K562 (cell line): Measurements from ENCODE around the gene TRIOBP. TPM values are rescaled to one million over a fixed set of nuclear protein-coding genes. Genes with fewer than 3 reads are reported as not detected.

Source experiments
- ATAC-seq: fragments of 200-7000 bp; cut with Tn5 transposase; 3 replicates; pipeline ENCODE4 v1.9.1; 2020; ENCODE audit warnings: moderate library complexity
- BruUV-seq: library from RNA; stranded (reverse); fragments of 400-500 nt; replicated peaks from 2 replicates; lab custom pipeline; 2021; lab: Mats Ljungman, UMichigan
- CTCF ChIA-PET: fragments of 300-600 bp; formaldehyde crosslinking; extraction: SDS; loops from one replicate; lab custom pipeline; 2021; ENCODE audit warnings: low intra/inter-chr PET ratio; lab: Yijun Ruan, JAX
- POLR2A ChIA-PET: fragments of 300-600, 350-650 bp; sonication (Branson Sonifier 250); formaldehyde crosslinking; extraction: SDS; loops from one replicate; lab custom pipeline; 2021; ENCODE audit warnings: antibody characterized with exemption, inconsistent platforms; lab: Yijun Ruan, JAX
- DNase-seq, 4 experiments: peaks; one replicate each; pipeline versions ENCODE4 v3.0.0 to v3.0.0-alpha.2; 2011 to 2018; ENCODE audit warnings: low spot score in 3 of 4, mixed read lengths in 3 of 4; ENCODE audit errors: extremely low read depth in 1 of 4
- FAIRE-seq: peaks from 2 replicates; lab custom pipeline; 2011; peaks lifted over from hg19 to GRCh38; lab: Jason Lieb, UNC
- H2AFZ ChIP-seq: 2 replicates; pipeline ENCODE4 v1.6.0; 2011; ENCODE audit warnings: low read depth, low read length, control low read depth, inconsistent platforms
- H3K27ac ChIP-seq: fragments of 200-600 bp; 3 replicates; pipeline ENCODE4 v1.8.0; 2011; ENCODE audit warnings: low read depth, mild to moderate bottlenecking, control low read depth, inconsistent platforms, low read length, moderate library complexity, mixed read lengths; ENCODE audit errors: extremely low read depth
- H3K27me3 ChIP-seq, 2 experiments: fragments of 300-600 bp in 1 of 2; 2 replicates in 1 of 2; 3 replicates in 1 of 2; pipeline versions ENCODE4 v1.6.0 to v1.8.0; 2011; ENCODE audit warnings: inconsistent platforms in 2 of 2, low read length in 2 of 2, mild to moderate bottlenecking in 1 of 2, mixed read lengths in 1 of 2, moderate library complexity in 1 of 2; ENCODE audit not compliant: control insufficient read depth in 2 of 2, insufficient read depth in 2 of 2
- H3K36me3 ChIP-seq: fragments of 300-600 bp; 3 replicates; pipeline ENCODE4 v1.8.0; 2011; ENCODE audit warnings: mild to moderate bottlenecking, low read length, inconsistent platforms; ENCODE audit not compliant: control insufficient read depth, insufficient read depth
- H3K4me1 ChIP-seq, 2 experiments: fragments of 200-600 bp in 1 of 2; replicated peaks in 1 of 2; 2 replicates in 1 of 2; 3 replicates in 1 of 2; pipeline versions ENCODE4 v1.5.1 to v1.8.0; 2011; ENCODE audit warnings: inconsistent platforms in 2 of 2, low read length in 2 of 2, mild to moderate bottlenecking in 1 of 2, mixed read lengths in 1 of 2, moderate library complexity in 1 of 2; ENCODE audit not compliant: control insufficient read depth in 2 of 2, insufficient read depth in 2 of 2
- H3K4me2 ChIP-seq: 2 replicates; pipeline ENCODE4 v1.6.1; 2011; ENCODE audit warnings: low read length, control low read depth, inconsistent platforms, mixed read lengths; ENCODE audit not compliant: insufficient read depth
- H3K4me3 ChIP-seq: fragments of 200-600 bp; sonication (generic), shearing (Covaris generic); 2 replicates; pipeline ENCODE4 v1.5.1; 2016; ENCODE audit warnings: control low read depth, inconsistent platforms
- H3K79me2 ChIP-seq: fragments of 200-600 bp; 3 replicates; pipeline ENCODE4 v1.8.0; 2011; ENCODE audit warnings: low read length, inconsistent platforms; ENCODE audit not compliant: control insufficient read depth, insufficient read depth
- H3K9ac ChIP-seq, 2 experiments: 2 replicates each; pipeline versions ENCODE4 v1.6.0 to v1.6.1; 2011; ENCODE audit warnings: low read depth in 2 of 2, low read length in 2 of 2, control low read depth in 1 of 2, inconsistent platforms in 1 of 2, mild to moderate bottlenecking in 1 of 2, mixed read lengths in 1 of 2; ENCODE audit not compliant: insufficient read depth in 1 of 2
- H3K9me1 ChIP-seq: one replicate; pipeline ENCODE4 v1.6.0; 2011; ENCODE audit warnings: inconsistent platforms, mild to moderate bottlenecking, low read length, moderate library complexity; ENCODE audit not compliant: control insufficient read depth, insufficient read depth
- H3K9me3 ChIP-seq: replicated peaks from 2 replicates; pipeline ENCODE4 v1.5.1; 2011; ENCODE audit warnings: low read depth, low read length, inconsistent platforms; ENCODE audit not compliant: control insufficient read depth, insufficient read depth
- H4K20me1 ChIP-seq: replicated peaks from 2 replicates; pipeline ENCODE4 v1.6.1; 2011; ENCODE audit warnings: low read length, inconsistent platforms, mixed read lengths; ENCODE audit not compliant: control insufficient read depth, insufficient read depth
- BCOR ChIP-seq: fragments of 450-650 bp; IDR thresholded peaks from 2 replicates; pipeline ENCODE4 v1.6.1; 2016
- FOS ChIP-seq: IDR thresholded peaks from 3 replicates; pipeline ENCODE4 v1.6.1; 2011; ENCODE audit not compliant: insufficient read length; ENCODE audit errors: extremely low read depth
- HDAC1 ChIP-seq, 2 experiments: fragments of 450-650 bp; IDR thresholded peaks; 2 replicates each; pipeline ENCODE4 v1.6.1; 2016 to 2017; ENCODE audit warnings: inconsistent platforms in 1 of 2, mild to moderate bottlenecking in 1 of 2, moderate library complexity in 1 of 2
- RAD21 ChIP-seq, 2 experiments: fragments of 250-450 bp in 1 of 2; fragments of 450-650 bp in 1 of 2; sonication (Bioruptor Pico) in 1 of 2; formaldehyde crosslinking in 1 of 2; IDR thresholded peaks in 1 of 2; conservative IDR thresholded peaks in 1 of 2; 2 replicates each; pipeline versions ENCODE4 v1.4.0 to v1.8.0; 2020 to 2022; ENCODE audit warnings: mild to moderate bottlenecking in 2 of 2, moderate library complexity in 1 of 2
- RBM25 ChIP-seq: fragments of 200-400 bp; formaldehyde crosslinking; IDR thresholded peaks from 2 replicates; pipeline ENCODE4 v1.6.1; 2018; ENCODE audit warnings: low read length, low read depth, moderate library complexity; ENCODE audit not compliant: severe bottlenecking
- SMC3 ChIP-seq: conservative IDR thresholded peaks from 2 replicates; pipeline ENCODE4 v1.6.1; 2011; ENCODE audit warnings: low read depth, low read length, improper control_type of control experiment; ENCODE audit not compliant: insufficient read depth
- SOX6 ChIP-seq: fragments of 450-650 bp; IDR thresholded peaks from 2 replicates; pipeline ENCODE4 v1.6.1; 2014; ENCODE audit warnings: mild to moderate bottlenecking
- YBX1 ChIP-seq: fragments of 450-650 bp; IDR thresholded peaks from 2 replicates; pipeline ENCODE4 v1.7.1; 2016; ENCODE audit warnings: mild to moderate bottlenecking
- ZNF121 ChIP-seq: sonication (generic); formaldehyde crosslinking; conservative IDR thresholded peaks from 2 replicates; pipeline ENCODE4 v1.8.0; 2022; ENCODE audit warnings: missing genetic modification reagents
- WGBS: fragments of 100-300 bp; shearing (Covaris generic); methylation state at CpG from one replicate; pipeline ENCODE4 v1.1.6; 2016; ENCODE audit warnings: low coverage, mixed read lengths; ENCODE audit not compliant: insufficient coverage; ENCODE audit errors: missing lambda C conversion rate; 5-methylcytosine and 5-hydroxymethylcytosine counted together
- in situ Hi-C: fragments of 300-500 bp; cut with MboI; formaldehyde crosslinking; loops from 4 replicates; pipeline ENCODE4 v1.15.0; 2018; ENCODE audit warnings: inconsistent platforms, mixed read lengths
- intact Hi-C: fragments of 100-400 bp; cut with micrococcal nuclease; formaldehyde crosslinking; loops from 2 replicates; pipeline ENCODE4 v1.14.2; 2022
- polyA plus RNA-seq, 8 experiments: library from polyadenylated mRNA; depleted of rRNA in 4 of 8; stranded (reverse) in 5 of 8; unstranded in 3 of 8; fragments of >200 nt; fragmentation: Nextera tagmentation in 2 of 8; fragmentation: Illumina TruSeq in 1 of 8; extraction: Ambion mirVana in 2 of 8; extraction: Trizol in 1 of 8; gene quantifications; 2 replicates each; pipeline versions ENCODE4 v1.2.1 to v1.2.3, GENCODE V29; 2011 to 2014; ENCODE audit warnings: inconsistent platforms in 1 of 8, missing spikeins in 1 of 8
- total RNA-seq, 7 experiments: library from RNA; depleted of rRNA in 6 of 7; stranded (reverse); fragments of >200 nt in 6 of 7; fragmentation: Illumina TruSeq in 2 of 7; extraction: Trizol in 2 of 7; gene quantifications; 2 replicates each; pipeline versions ENCODE4 v1.2.1 to v1.2.3, GENCODE V29; 2011 to 2021; ENCODE audit warnings: low replicate concordance in 1 of 7
- TF ChIP-seq, protein P1 (sequence below): fragments of 250-450 bp; sonication (Bioruptor Pico); IDR thresholded peaks from 2 replicates; pipeline ENCODE4 v1.9.0; 2021; ENCODE audit warnings: mild to moderate bottlenecking
- TF ChIP-seq, protein P2 (sequence below): fragments of 450-650 bp; formaldehyde crosslinking; IDR thresholded peaks from 2 replicates; pipeline ENCODE4 v1.4.0; 2022; ENCODE audit warnings: mild to moderate bottlenecking, moderate library complexity

The TRIOBP gene
- total and polyA plus RNA-seq, 9 of the 15 experiments (the other 6 are each of a cell fraction or from before 2014, with no cell fraction given), result 0.24 to 13.8 (median 5.5) TPM

DNA sequence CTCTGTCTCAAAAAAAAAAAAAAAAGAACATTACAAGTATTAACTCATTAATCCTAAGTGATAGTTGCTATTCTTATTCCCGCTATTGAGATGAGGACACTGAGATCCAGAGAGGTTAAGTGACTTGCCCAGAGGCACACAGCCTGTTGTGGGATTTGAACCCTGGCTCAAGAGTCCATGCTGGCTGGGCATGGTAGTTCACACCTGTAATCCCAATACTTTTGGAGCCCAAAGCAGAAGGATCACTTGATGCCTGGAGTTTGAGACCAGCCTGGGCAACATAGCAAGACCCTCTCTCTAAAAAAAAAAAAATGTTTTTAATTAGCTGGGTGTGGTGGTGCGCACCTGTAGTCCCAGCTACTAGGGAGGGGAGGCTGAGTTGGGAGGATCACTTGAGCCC lies 115.0 kb downstream of the TRIOBP start:
- peaks cover 33% of the 10 kb centered on the region for H3K79me2 ChIP-seq
- TF ChIP-seq ZNF121 (CRISPR knock-in tag) (peak; percentile 92), FOS (no peak), SOX6 (no peak), YBX1 (no peak), RAD21 (CRISPR knock-in tag; conservative IDR thresholded peaks at IDR 0.05 in 1 of 2, IDR thresholded peaks at IDR 0.05 in 1 of 2) (no peak), HDAC1 (IDR thresholded peaks at IDR 0.05) (no peak), BCOR (peak; percentile 51), SMC3 (no peak), RBM25 (peak; percentile 52)
- TF ChIP-seq, protein P1, sequence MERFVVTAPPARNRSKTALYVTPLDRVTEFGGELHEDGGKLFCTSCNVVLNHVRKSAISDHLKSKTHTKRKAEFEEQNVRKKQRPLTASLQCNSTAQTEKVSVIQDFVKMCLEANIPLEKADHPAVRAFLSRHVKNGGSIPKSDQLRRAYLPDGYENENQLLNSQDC (CRISPR knock-in tag), result no peak
- TF ChIP-seq, protein P2, sequence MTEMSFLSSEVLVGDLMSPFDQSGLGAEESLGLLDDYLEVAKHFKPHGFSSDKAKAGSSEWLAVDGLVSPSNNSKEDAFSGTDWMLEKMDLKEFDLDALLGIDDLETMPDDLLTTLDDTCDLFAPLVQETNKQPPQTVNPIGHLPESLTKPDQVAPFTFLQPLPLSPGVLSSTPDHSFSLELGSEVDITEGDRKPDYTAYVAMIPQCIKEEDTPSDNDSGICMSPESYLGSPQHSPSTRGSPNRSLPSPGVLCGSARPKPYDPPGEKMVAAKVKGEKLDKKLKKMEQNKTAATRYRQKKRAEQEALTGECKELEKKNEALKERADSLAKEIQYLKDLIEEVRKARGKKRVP (CRISPR knock-in tag), result no peak
- TF ChIP-seq, all 486 proteins: peak for 3
- H3K9ac ChIP-seq, result no peak overlapping the region
- peaks cover 57% of the 10 kb centered on the region; the same call in 2 of the 3 replicates for H3K36me3 ChIP-seq
- ATAC-seq, result no peak
- 94% methylated on average over 2 of the region's 2 CpGs for WGBS
- H3K4me2 ChIP-seq, result no peak overlapping the region
- no peaks in the 10 kb centered on the region for H3K27me3 ChIP-seq
- no peak for DNase-seq
- no peak for FAIRE-seq
- H3K27ac ChIP-seq, result no peak overlapping the region
- ChIA-PET POLR2A (no interaction called here), CTCF (no interaction called here)
- intact Hi-C loops, result no loop called here
- peaks cover 8 to 19% of the 10 kb centered on the region in 2 experiments; a peak in 4 of 5 replicates for H3K4me1 ChIP-seq
- no peaks in the 10 kb centered on the region for H3K9me3 ChIP-seq
- no peak overlapping the region for H3K4me3 ChIP-seq
- in situ Hi-C loops, result no loop called here
- no peaks in the 10 kb centered on the region for H3K9me1 ChIP-seq
- H2AFZ ChIP-seq, result no peak overlapping the region
- H4K20me1 ChIP-seq, result no peaks in the 10 kb centered on the region
- BruUV-seq, result no TSS peak
